Heart right ventricle (tissue), 16 donors: ENCODE measurements around the gene GAB3. TPM values are rescaled to one million over a fixed set of nuclear protein-coding genes. Genes with fewer than 3 reads are reported as not detected.

ENCODE experiments used
- ATAC-seq, 8 donors: fragments of 200-7000 bp; cut with Tn5 transposase; one replicate each; pipeline ENCODE4 v1.9.1; 2020; ENCODE audit warnings: mild to moderate bottlenecking in 8 of 8, moderate library complexity in 8 of 8, moderate number of reproducible peaks in 1 of 8
- DNase-seq, 2 donors: peaks; one replicate each; pipeline ENCODE4 v3.0.0-alpha.2; 2020
- H3K27ac ChIP-seq, 10 donors: fragments of 200-600 bp; sonication (generic) in 2 of 10; one replicate each; pipeline versions ENCODE4 v1.5.0 to v1.8.0; 2020 to 2022; ENCODE audit warnings: mild to moderate bottlenecking in 3 of 10
- H3K27me3 ChIP-seq, 7 donors: fragments of 200-600 bp; one replicate each; pipeline ENCODE4 v1.8.0; 2021 to 2022; ENCODE audit warnings: mild to moderate bottlenecking in 2 of 7
- H3K36me3 ChIP-seq, 9 donors: fragments of 200-600 bp; sonication (generic) in 1 of 9; one replicate each; pipeline versions ENCODE4 v1.5.0 to v1.8.0; 2020 to 2022; ENCODE audit warnings: mild to moderate bottlenecking in 2 of 9
- H3K4me1 ChIP-seq, 9 donors: fragments of 200-600 bp; sonication (generic) in 1 of 9; one replicate each; pipeline versions ENCODE4 v1.5.0 to v1.8.0; 2020 to 2022; ENCODE audit warnings: mild to moderate bottlenecking in 4 of 9
- H3K4me3 ChIP-seq, 10 donors: fragments of 200-600 bp; sonication (generic) in 2 of 10; one replicate each; pipeline versions ENCODE4 v1.5.0 to v1.8.0; 2020 to 2022; ENCODE audit warnings: mild to moderate bottlenecking in 7 of 10, moderate library complexity in 2 of 10
- H3K9me3 ChIP-seq, 11 donors: fragments of 200-600 bp in 10 of 11; sonication (generic) in 2 of 11; one replicate each; pipeline versions ENCODE4 v1.5.0 to v1.8.0; 2013 to 2022; ENCODE audit warnings: mild to moderate bottlenecking in 2 of 11, control low read depth in 1 of 11, moderate library complexity in 1 of 11
- WGBS, 2 donors: extraction: QIAGEN DNeasy Blood & Tissue Kit; methylation state at CpG; one replicate each; pipeline ENCODE4 v1.1.7; 2013; ENCODE audit warnings: inconsistent platforms in 1 of 2; 5-methylcytosine and 5-hydroxymethylcytosine counted together
- intact Hi-C, 10 donors: fragments of 100-400 bp; cut with DNase I; formaldehyde crosslinking; loops; one replicate each; pipeline versions ENCODE4 v1.11.1 to v1.14.2; 2022
- polyA plus RNA-seq, 2 donors: library from polyadenylated mRNA; stranded (reverse); fragments of 200-250 nt; gene quantifications; one replicate each; pipeline ENCODE4 v1.2.3, GENCODE V29; 2013
- total RNA-seq, 10 donors: library from RNA; stranded (reverse); fragmentation: NEBNext Ultra II Directional in 3 of 10; extraction: Animal tissue kit (Norgen Biotek cat#: 25700) in 3 of 10; gene quantifications; one replicate each; pipeline versions ENCODE4 v1.2.1 to v1.2.4, GENCODE V29; 2021 to 2023
- TF ChIP-seq, protein P1 (sequence below), 9 donors: fragments of 200-600 bp; sonication (generic) in 2 of 9; IDR thresholded peaks; one replicate each; pipeline versions ENCODE4 v1.5.0 to v1.8.0; 2021 to 2022; ENCODE audit warnings: antibody characterized with exemption in 9 of 9, mild to moderate bottlenecking in 5 of 9, moderate library complexity in 1 of 9
- donor health status: Arrhythmogenic right ventricular cardiomyopathy.
- donor health status: ischemic (EF 13 %, LVEDD 7.1; RV severe dilation, severe dysfunction).
- donor health status: healthy with polysubstance abuse.
- donor health status: DM: no; HTN: yes; CAD: no.
- donor health status: DM: no; HTN: no; CAD: no.
- donor health status: ischemic (EF 25% LVEDD 6.9; RV normal size, moderate dysfunction).
- donor health status: ischemic (EF 25% LVEDD 5.7; RV mildly dilated, moderate dysfunction).
- donor health status: healthy.
- donor health status: DM: yes; HTN: yes; CAD: no.
- donor health status: Ischemic cardiomyopathy.
- donor health status: ischemic (EF 35%, LVEDD 5.7; RV mildly dilated, moderate dysfunction).
- donor health status: nonischemic (EF 11% LVEDD 7.7; RV severe dilation, severe dysfunction).
- donor health status: DM: yes; HTN: yes; CAD: no.
- donor health status: PGD.
- donor health status: ischemic (EF 29% LVEDD 5.4; RV normal size, mild dysfunction).
- donor health status: nonischemic (EF 23%, LVEDD 6.1; RV moderate dilation, normal function).

The GAB3 gene
- total and polyA plus RNA-seq, 12 donors, result 5.9 to 32.1 (median 22.0) TPM

DNA sequence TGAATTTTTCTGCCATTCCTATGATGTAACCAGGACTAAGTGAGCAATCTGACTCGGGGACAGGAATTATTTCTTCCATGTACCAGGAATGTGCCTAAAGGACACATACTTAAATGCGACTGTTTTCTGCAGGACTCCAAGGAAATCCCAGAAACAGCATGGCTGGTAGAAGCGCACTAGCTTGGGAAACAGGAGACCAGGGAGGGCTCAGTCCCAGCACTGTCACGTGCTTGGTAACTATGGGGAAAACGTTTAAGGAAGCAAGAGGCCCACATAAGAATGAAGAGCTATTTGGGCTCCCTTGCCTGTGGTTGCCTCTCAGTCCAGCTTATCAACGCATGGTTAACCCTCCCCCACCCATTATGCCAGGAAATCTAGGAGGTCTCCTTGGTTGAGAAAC, 34.8 kb upstream of the GAB3 start:
- ATAC-seq (no peak), DNase-seq (no peak)
- 52 to 55% methylated on average over 6 of the region's 6 CpGs for WGBS, 2 donors
- TF ChIP-seq, protein P1, sequence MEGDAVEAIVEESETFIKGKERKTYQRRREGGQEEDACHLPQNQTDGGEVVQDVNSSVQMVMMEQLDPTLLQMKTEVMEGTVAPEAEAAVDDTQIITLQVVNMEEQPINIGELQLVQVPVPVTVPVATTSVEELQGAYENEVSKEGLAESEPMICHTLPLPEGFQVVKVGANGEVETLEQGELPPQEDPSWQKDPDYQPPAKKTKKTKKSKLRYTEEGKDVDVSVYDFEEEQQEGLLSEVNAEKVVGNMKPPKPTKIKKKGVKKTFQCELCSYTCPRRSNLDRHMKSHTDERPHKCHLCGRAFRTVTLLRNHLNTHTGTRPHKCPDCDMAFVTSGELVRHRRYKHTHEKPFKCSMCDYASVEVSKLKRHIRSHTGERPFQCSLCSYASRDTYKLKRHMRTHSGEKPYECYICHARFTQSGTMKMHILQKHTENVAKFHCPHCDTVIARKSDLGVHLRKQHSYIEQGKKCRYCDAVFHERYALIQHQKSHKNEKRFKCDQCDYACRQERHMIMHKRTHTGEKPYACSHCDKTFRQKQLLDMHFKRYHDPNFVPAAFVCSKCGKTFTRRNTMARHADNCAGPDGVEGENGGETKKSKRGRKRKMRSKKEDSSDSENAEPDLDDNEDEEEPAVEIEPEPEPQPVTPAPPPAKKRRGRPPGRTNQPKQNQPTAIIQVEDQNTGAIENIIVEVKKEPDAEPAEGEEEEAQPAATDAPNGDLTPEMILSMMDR (IDR thresholded peaks at IDR 0.05), result no peak
- Histone ChIP-seq H3K27me3 (no peaks in the 10 kb centered on the region), H3K4me1 (no peaks in the 10 kb centered on the region), H3K4me3 (no peak overlapping the region), H3K27ac (no peak overlapping the region), H3K36me3 (peaks cover 0 to 42% (median 0%) of the 10 kb centered on the region in 9 donors), H3K9me3 (no peaks in the 10 kb centered on the region)
- intact Hi-C loops, result no loop called here

DNA sequence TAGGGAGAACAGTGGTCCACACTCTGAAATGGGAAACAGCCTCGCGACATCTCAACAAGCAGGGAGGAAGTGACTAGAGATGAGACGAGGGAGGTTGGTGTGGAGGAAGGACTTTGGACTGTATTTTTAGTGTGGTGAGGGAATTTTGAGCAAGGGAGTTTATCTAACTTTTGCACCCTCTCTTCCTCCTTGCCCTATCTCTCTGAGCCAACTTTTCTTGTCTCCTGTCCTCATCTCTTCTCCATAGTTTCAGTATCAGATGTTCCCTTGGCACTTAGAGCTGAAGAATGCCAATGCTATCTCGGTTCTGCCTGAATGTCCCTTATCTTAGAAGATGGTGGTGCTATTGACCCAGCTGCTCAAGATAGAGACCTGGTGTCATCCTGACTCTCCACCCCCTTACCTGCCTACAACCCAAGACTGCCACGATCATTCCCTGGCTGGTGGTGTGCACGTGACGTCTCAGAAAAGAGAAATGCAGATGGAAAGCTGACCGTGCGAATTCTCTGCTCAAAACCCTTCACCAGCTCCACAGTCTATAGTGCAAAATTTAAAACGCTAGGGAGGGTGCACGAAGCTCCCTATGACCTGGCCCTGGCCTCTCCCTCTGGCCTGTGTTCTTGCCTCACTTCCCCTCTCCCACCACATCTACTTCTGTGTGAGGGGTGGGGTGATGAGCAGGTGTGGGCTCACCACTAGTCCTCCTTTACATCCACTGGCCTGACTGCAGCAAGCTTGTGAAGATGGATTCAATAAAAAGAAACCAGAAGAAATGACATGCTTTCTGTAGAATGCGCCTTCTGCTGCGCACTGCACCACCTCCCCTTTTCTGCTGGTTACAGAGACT, 33.5 kb upstream of the GAB3 start:
- 89 to 93% methylated on average over 12 to 13 of the region's 13 CpGs for WGBS, 2 donors
- no peak for DNase-seq
- H3K4me3 ChIP-seq, result no peak overlapping the region

DNA sequence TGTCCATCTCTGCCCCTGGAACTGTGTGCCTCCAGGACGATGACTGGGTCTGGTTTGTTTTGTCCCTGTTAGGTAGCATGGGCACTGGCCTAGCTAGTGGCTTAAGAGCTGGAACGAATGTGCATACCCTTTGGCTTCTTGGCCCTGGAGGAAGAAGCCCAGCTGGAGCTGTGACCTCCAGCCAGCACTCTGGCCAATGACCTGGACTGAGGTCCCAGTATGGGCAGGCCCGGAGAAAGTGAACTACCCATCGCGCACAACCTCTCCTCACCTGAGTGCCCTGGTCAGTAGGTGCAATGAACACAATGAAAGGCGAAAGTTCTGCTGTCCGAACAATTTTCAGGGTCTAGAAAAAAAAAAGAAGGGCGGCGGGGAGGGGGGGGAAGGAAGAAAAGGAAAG, 30.1 kb upstream of the GAB3 start:
- no peaks in the 10 kb centered on the region for H3K4me1 ChIP-seq
- ATAC-seq (no peak), DNase-seq (no peak)
- intact Hi-C loops, result no loop called here
- no peak overlapping the region for H3K27ac ChIP-seq
- H3K4me3 ChIP-seq, result no peak overlapping the region
- TF ChIP-seq, protein P1 (IDR thresholded peaks at IDR 0.05), result no peak
- H3K36me3 ChIP-seq, result peaks cover 0 to 72% (median 0%) of the 10 kb centered on the region in 9 donors
- 96 to 97% methylated on average over 7 to 9 of the region's 9 CpGs for WGBS, 2 donors
- no peaks in the 10 kb centered on the region for H3K9me3 ChIP-seq
- no peaks in the 10 kb centered on the region for H3K27me3 ChIP-seq

More for the DNA sequence above, 33.5 kb upstream of the GAB3 start:
- intact Hi-C loops, result no loop called here
- peak overlapping the region in 1 of 10 donors; percentile 26 for H3K27ac ChIP-seq
- TF ChIP-seq, protein P1 (IDR thresholded peaks at IDR 0.05), result no peak
- no peaks in the 10 kb centered on the region for H3K27me3 ChIP-seq
- peaks cover 0 to 44% (median 0%) of the 10 kb centered on the region in 9 donors for H3K36me3 ChIP-seq
- H3K4me1 ChIP-seq, result no peaks in the 10 kb centered on the region
- ATAC-seq, result no peak
- H3K9me3 ChIP-seq, result no peaks in the 10 kb centered on the region

DNA sequence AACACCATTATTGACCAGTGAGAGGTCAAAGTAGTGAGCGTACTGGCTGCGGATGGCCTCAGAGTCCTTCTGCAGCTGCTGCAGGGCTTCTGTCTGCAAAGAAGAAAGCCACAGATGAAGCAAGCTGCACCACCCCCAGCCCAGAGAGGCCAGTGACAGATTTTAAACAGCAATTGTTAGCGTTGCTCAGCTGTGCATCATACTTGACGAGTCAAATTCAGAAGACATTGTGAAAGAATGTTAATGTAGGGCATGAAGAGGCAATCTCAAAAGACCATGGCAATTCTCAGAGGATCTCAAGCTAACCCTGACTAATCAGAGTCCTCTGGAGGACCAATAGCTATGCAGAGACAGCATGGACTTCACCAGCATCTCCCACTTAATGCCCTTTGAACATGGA, 28.4 kb upstream of the GAB3 start:
- intact Hi-C loops, result no loop called here
- H3K36me3 ChIP-seq, result peaks cover 0 to 85% (median 6%) of the 10 kb centered on the region in 9 donors
- no peak overlapping the region for H3K27ac ChIP-seq
- H3K9me3 ChIP-seq, result no peaks in the 10 kb centered on the region
- no peaks in the 10 kb centered on the region for H3K27me3 ChIP-seq
- TF ChIP-seq, protein P1 (IDR thresholded peaks at IDR 0.05), result no peak
- WGBS, 2 donors, result 90 to 93% methylated on average over 4 of the region's 4 CpGs
- H3K4me1 ChIP-seq, result no peaks in the 10 kb centered on the region
- DNase-seq (no peak), ATAC-seq (no peak)
- no peak overlapping the region for H3K4me3 ChIP-seq
